ENCODE measurements around the gene SPATA1. TPM values are rescaled to one million over a fixed set of nuclear protein-coding genes. Genes with fewer than 3 reads are reported as not detected.

The SPATA1 gene
- total and polyA plus RNA-seq, 9 of the 15 experiments (the other 6 are each of a cell fraction or from before 2014, with no cell fraction given) = 0.79 to 2.9 (median 1.5) TPM

DNA sequence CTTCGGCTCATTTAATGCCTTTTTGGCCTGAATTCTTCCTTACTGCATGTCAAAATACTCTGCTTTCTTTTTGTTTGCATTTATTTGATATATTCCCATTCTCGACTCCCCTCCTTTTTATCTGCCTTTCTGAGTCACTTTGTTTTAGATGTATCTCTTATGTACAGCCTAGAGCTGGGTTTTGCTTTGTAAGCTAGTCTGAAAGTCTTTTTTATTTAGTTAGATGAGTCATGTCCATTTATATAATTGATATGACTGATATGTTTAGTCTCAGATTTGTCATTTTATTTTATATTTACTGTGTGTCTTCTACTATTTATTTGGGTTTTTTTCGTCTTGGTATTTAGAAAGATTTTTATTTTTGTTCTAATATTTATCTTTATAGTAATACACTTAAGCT, 33.8 kb downstream of the SPATA1 start:
- no peak overlapping the region for H3K9ac ChIP-seq (ENCODE audit: insufficient read depth in 1 of 2, low read depth in 2 of 2, low read length in 2 of 2)
- CTCF ChIA-PET (ENCODE audit: low intra/inter-chr PET ratio) = no interaction called here
- H3K9me3 ChIP-seq (replicated peaks; ENCODE audit: control insufficient read depth, insufficient read depth, low read depth, low read length) = no peaks in the 10 kb centered on the region
- no peak for FAIRE-seq
- H3K27me3 ChIP-seq (ENCODE audit: control insufficient read depth in 2 of 2, insufficient read depth in 2 of 2, low read length in 2 of 2) = no peaks in the 10 kb centered on the region
- intact Hi-C loops (cut with micrococcal nuclease) = loop anchor here (5.0 kb wide), 2 partner anchors 62 to 232 kb away; no protein-coding TSS in a partner anchor
- no peaks in the 10 kb centered on the region for H3K79me2 ChIP-seq (ENCODE audit: control insufficient read depth, insufficient read depth, low read length)
- POLR2A ChIA-PET = no interaction called here
- TF ChIP-seq SOX6 (IDR thresholded peaks at IDR 0.05) (no peak), CHD1 (IDR thresholded peaks at IDR 0.05; ENCODE audit: low read length) (no peak), ZNF253 (CRISPR knock-in tag; conservative IDR thresholded peaks at IDR 0.05) (no peak), CC2D1A (IDR thresholded peaks at IDR 0.05) (no peak), NFRKB (IDR thresholded peaks at IDR 0.05; ENCODE audit: low read depth) (no peak), SNRNP70 (optimal IDR thresholded peaks at IDR 0.05; ENCODE audit: low read depth, low read length) (no peak), CBFA2T3 (IDR thresholded peaks at IDR 0.05) (no peak), ZBTB17 (CRISPR knock-in tag; IDR thresholded peaks at IDR 0.05) (no peak), TAF15 (IDR thresholded peaks at IDR 0.05; ENCODE audit: low read depth, low read length) (no peak), DNMT1 (IDR thresholded peaks at IDR 0.05) (no peak), SMARCA5 (IDR thresholded peaks at IDR 0.05) (no peak), ETS2 (tag; IDR thresholded peaks at IDR 0.05; ENCODE audit: borderline replicate concordance, poor library complexity, severe bottlenecking) (no peak), CBX1 (IDR thresholded peaks at IDR 0.05; ENCODE audit: low read depth) (no peak)
- TF ChIP-seq, protein P1, sequence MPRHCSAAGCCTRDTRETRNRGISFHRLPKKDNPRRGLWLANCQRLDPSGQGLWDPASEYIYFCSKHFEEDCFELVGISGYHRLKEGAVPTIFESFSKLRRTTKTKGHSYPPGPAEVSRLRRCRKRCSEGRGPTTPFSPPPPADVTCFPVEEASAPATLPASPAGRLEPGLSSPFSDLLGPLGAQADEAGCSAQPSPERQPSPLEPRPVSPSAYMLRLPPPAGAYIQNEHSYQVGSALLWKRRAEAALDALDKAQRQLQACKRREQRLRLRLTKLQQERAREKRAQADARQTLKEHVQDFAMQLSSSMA (CRISPR knock-in tag; IDR thresholded peaks at IDR 0.05) = no peak
- TF ChIP-seq, protein P2, sequence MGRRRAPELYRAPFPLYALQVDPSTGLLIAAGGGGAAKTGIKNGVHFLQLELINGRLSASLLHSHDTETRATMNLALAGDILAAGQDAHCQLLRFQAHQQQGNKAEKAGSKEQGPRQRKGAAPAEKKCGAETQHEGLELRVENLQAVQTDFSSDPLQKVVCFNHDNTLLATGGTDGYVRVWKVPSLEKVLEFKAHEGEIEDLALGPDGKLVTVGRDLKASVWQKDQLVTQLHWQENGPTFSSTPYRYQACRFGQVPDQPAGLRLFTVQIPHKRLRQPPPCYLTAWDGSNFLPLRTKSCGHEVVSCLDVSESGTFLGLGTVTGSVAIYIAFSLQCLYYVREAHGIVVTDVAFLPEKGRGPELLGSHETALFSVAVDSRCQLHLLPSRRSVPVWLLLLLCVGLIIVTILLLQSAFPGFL (CRISPR knock-in tag; IDR thresholded peaks at IDR 0.05) = no peak
- H3K4me2 ChIP-seq (ENCODE audit: insufficient read depth, low read length) = no peak overlapping the region
- no peak overlapping the region for H2AFZ ChIP-seq (ENCODE audit: low read depth, low read length)
- no peaks in the 10 kb centered on the region for H3K9me1 ChIP-seq (ENCODE audit: control insufficient read depth, insufficient read depth, low read length)
- 40% methylated on average over 3 of the region's 3 CpGs for WGBS (ENCODE audit: insufficient coverage, low coverage, missing lambda C conversion rate)
- DNase-seq (ENCODE audit: extremely low read depth in 1 of 4, low spot score in 3 of 4) = no peak
- no peaks in the 10 kb centered on the region for H3K4me1 ChIP-seq (replicated peaks in 1 of 2; ENCODE audit: control insufficient read depth in 2 of 2, insufficient read depth in 2 of 2, low read length in 2 of 2)
- in situ Hi-C loops (cut with MboI) = no loop called here
- H4K20me1 ChIP-seq (replicated peaks; ENCODE audit: control insufficient read depth, insufficient read depth, low read length) = no peaks in the 10 kb centered on the region
- H3K36me3 ChIP-seq (ENCODE audit: control insufficient read depth, insufficient read depth, low read length) = no peaks in the 10 kb centered on the region
- ATAC-seq = no peak
- no peak overlapping the region for H3K27ac ChIP-seq (ENCODE audit: extremely low read depth, low read depth, low read length)
- no peak overlapping the region for H3K4me3 ChIP-seq
- no TSS peak for BruUV-seq (replicated peaks)
